ENCODE results near the gene RPRD1B. TPM values are rescaled to one million over a fixed set of nuclear protein-coding genes. Genes with fewer than 3 reads are reported as not detected.

The RPRD1B gene
- polyA plus RNA-seq, 1 of the 3 experiments (the other 2 are of a cell fraction): 11.8 TPM

DNA sequence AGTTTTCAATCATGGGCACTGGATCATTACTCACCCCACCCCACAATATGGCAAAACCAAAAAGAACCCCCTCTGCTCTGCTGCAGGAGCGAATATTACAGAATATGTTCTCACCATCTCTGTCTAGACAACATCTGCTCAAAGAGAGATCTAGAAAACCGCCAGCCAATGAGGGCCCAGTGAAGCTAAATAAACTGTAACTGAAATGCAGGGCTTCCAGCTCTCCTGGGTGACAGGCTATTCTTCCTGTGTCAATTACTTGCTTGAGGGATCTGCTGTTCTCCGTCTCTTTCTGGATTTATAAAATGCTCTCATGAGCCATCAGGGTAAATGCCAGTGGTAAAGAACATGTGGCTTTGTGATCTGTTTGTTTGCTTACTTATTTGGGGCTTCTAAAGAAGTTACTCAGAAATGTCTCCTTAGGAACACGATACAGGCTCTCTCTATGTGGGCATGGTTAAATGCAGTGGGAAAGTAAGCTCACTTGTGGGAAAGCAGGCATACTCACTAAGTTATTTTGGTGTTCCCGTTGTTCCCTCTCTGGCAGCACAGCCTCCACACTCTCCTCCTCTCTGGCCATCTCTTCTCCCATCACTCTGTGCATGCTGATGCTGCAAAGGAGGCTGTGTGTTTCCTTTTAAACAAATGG, 45.1 kb upstream of the RPRD1B start:
- H3K4me3 ChIP-seq (ENCODE audit: low read depth in 2 of 2, low read length in 1 of 2): no peak overlapping the region; a peak in 1 of 4 replicates
- no peaks in the 10 kb centered on the region for H3K27me3 ChIP-seq (ENCODE audit: insufficient read depth)
- H3K9me3 ChIP-seq: no peaks in the 10 kb centered on the region
- no peaks in the 10 kb centered on the region for H4K20me1 ChIP-seq (ENCODE audit: insufficient read depth)
- peaks cover 8 to 20% of the 10 kb centered on the region in 2 experiments for H3K36me3 ChIP-seq (replicated peaks in 1 of 2; ENCODE audit: control insufficient read depth in 1 of 2, insufficient read depth in 2 of 2, low read length in 1 of 2)
- TF ChIP-seq RXRA (IDR thresholded peaks at IDR 0.05; ENCODE audit: borderline replicate concordance, low read depth) (no peak), POLR2AphosphoS5 (IDR thresholded peaks at IDR 0.05; ENCODE audit: low read depth, low read length) (no peak), NRF1 (IDR thresholded peaks at IDR 0.05; ENCODE audit: low read depth, low read length) (no peak), EZH2phosphoT487 (IDR thresholded peaks at IDR 0.05; ENCODE audit: borderline replicate concordance, low read depth) (no peak)
- TF ChIP-seq, protein P1, sequence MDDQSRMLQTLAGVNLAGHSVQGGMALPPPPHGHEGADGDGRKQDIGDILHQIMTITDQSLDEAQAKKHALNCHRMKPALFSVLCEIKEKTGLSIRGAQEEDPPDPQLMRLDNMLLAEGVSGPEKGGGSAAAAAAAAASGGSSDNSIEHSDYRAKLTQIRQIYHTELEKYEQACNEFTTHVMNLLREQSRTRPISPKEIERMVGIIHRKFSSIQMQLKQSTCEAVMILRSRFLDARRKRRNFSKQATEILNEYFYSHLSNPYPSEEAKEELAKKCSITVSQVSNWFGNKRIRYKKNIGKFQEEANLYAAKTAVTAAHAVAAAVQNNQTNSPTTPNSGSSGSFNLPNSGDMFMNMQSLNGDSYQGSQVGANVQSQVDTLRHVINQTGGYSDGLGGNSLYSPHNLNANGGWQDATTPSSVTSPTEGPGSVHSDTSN (IDR thresholded peaks at IDR 0.05): no peak
- H3F3A ChIP-seq (replicated peaks; ENCODE audit: insufficient read depth): no peaks in the 10 kb centered on the region
- H3K79me2 ChIP-seq (ENCODE audit: insufficient read depth): no peaks in the 10 kb centered on the region
- POLR2A ChIA-PET: interaction anchor here (2.5 kb wide), 1 partner anchor 74 kb away, joined by 12 read pairs; no protein-coding TSS in a partner anchor
- no peaks in the 10 kb centered on the region for H3K9me2 ChIP-seq
- no peak for DNase-seq
- H2AFZ ChIP-seq (ENCODE audit: low read depth): no peak overlapping the region
- CTCF ChIA-PET: interaction anchor here (0.6 to 5.3 kb wide), 12 partner anchors 10 to 425 kb away, joined by 3 to 30 read pairs (median 4); partner anchors contain the start of gene VSTM2L
- 87% methylated on average over 5 of the region's 5 CpGs for WGBS (ENCODE audit: low lambda C conversion rate)
- H3K4me2 ChIP-seq: no peak overlapping the region
- peaks cover 4 to 89% of the 10 kb centered on the region in 2 experiments; a peak in 3 of 4 replicates for H3K4me1 ChIP-seq (ENCODE audit: control insufficient read depth in 1 of 2, insufficient read depth in 2 of 2, low read depth in 1 of 2, low read length in 1 of 2)
- no peak overlapping the region for H3K9ac ChIP-seq
- peak overlapping the region; percentile 24 to 99; a peak in 3 of 4 replicates for H3K27ac ChIP-seq (ENCODE audit: low read depth in 2 of 2, low read length in 1 of 2)

DNA sequence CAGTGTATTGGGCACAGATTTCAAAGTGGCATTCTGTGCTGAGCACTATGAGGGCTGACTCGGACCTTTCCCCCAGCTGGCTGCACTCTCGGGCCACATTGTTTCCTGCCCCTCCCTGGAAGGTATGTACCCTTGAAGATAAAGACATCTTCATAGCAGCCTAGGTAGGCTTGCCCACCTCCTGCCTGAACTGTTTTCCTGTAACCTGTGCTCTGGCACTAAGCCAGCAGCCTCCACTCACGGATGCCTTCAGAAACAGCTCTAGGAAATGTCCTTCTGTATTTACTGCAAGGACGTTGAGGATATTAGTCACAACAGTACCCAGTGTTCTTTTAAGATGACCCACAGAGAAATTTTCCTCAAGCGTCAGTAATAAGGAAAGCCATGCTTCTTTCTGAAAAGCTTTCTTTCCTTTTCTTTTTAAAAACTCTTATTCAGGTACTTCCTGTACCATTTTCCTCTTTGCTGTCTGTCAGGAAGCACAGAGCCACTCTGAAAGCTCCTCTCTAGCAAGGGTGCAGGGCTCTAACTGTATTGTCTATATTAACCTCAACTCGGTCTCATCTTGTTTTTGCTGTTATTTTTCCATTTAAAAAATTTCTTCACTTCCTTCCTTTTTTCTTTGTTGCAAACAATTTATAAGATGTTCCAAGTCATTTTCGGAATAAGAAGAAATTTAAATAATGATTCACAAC, 43.8 kb upstream of the RPRD1B start:
- 77% methylated on average over 5 of the region's 7 CpGs for WGBS (ENCODE audit: low lambda C conversion rate)
- Histone ChIP-seq H3K4me3 (ENCODE audit: low read depth in 2 of 2, low read length in 1 of 2) (no peak overlapping the region), H3K27ac (ENCODE audit: low read depth in 2 of 2, low read length in 1 of 2) (peak overlapping the region in 1 of 2 experiments; percentile 99; a peak in 2 of 4 replicates), H3K4me1 (ENCODE audit: control insufficient read depth in 1 of 2, insufficient read depth in 2 of 2, low read depth in 1 of 2, low read length in 1 of 2) (peaks cover 4 to 77% of the 10 kb centered on the region in 2 experiments; a peak in 3 of 4 replicates), H3K4me2 (no peak overlapping the region), H3K9me2 (no peaks in the 10 kb centered on the region), H3K9ac (no peak overlapping the region), H4K20me1 (ENCODE audit: insufficient read depth) (no peaks in the 10 kb centered on the region), H3K27me3 (ENCODE audit: insufficient read depth) (no peaks in the 10 kb centered on the region), H3K9me3 (no peaks in the 10 kb centered on the region), H3F3A (replicated peaks; ENCODE audit: insufficient read depth) (no peaks in the 10 kb centered on the region), H3K79me2 (ENCODE audit: insufficient read depth) (no peaks in the 10 kb centered on the region), H2AFZ (ENCODE audit: low read depth) (no peak overlapping the region), H3K36me3 (replicated peaks in 1 of 2; ENCODE audit: control insufficient read depth in 1 of 2, insufficient read depth in 2 of 2, low read length in 1 of 2) (peaks cover 14 to 24% of the 10 kb centered on the region in 2 experiments)
- no peak for TF ChIP-seq YY1 (IDR thresholded peaks at IDR 0.05; ENCODE audit: low read depth)
- CTCF ChIA-PET: interaction anchor here (1.0 to 5.3 kb wide), 5 partner anchors 74 to 426 kb away, joined by 3 to 30 read pairs (median 14); partner anchors contain the start of gene VSTM2L
- DNase-seq: no peak
- POLR2A ChIA-PET: no interaction called here
